Dermis microvascular lymphatic vessel endothelial cell (primary cell): ENCODE data around the gene HOXD11. TPM values are rescaled to one million over a fixed set of nuclear protein-coding genes. Genes with fewer than 3 reads are reported as not detected.

Source experiments
- DNase-seq, 2 donors: peaks; one replicate each; pipeline versions ENCODE4 v3.0.0 to v3.0.0-alpha.2; 2010; ENCODE audit warnings: low read depth in 2 of 2
- total RNA-seq: library from RNA; depleted of rRNA; stranded (reverse); fragments of >200 nt; gene quantifications from 2 replicates; pipeline ENCODE4 v1.2.1, GENCODE V29; 2014

Gene HOXD11
- total RNA-seq, 1 donor from 2014 or later = not detected

GRCh38 chr2:176147210-176147799, 40.2 kb downstream of the HOXD11 start:
- DNase-seq = no peak

- DNase-seq = no peak
Observed at GRCh38 chr2:176147800-176148496, 40.9 kb downstream of the HOXD11 start.

- no peak for DNase-seq
Observed at GRCh38 chr2:176148751-176149421, 41.8 kb downstream of the HOXD11 start.

- DNase-seq = no peak
Observed at GRCh38 chr2:176149481-176149938, 42.4 kb downstream of the HOXD11 start.

GRCh38 chr2:176149939-176150583, 43.0 kb downstream of the HOXD11 start:
- DNase-seq = no peak

GRCh38 chr2:176150584-176151441, 43.7 kb downstream of the HOXD11 start:
- no peak for DNase-seq

GRCh38 chr2:176151442-176152287, 44.6 kb downstream of the HOXD11 start, which contains the start of gene HOXD4:
Gene HOXD4, plus strand, starts transcription at chr2:176151550. Its CDS starts 84 bp downstream, at chr2:176151634.
- DNase-seq = no peak

GRCh38 chr2:176152350-176153181, 45.5 kb downstream of the HOXD11 start:
- no peak for DNase-seq

GRCh38 chr2:176154576-176155252, 47.6 kb downstream of the HOXD11 start:
- no peak for DNase-seq

- DNase-seq = no peak
Observed at GRCh38 chr2:176155356-176156044, 48.4 kb downstream of the HOXD11 start.

- DNase-seq = no peak
Observed at GRCh38 chr2:176156301-176156806, 49.3 kb downstream of the HOXD11 start.

GRCh38 chr2:176156807-176157498, 49.9 kb downstream of the HOXD11 start, which contains the start of gene HOXD3:
Gene HOXD3, plus strand, starts transcription at chr2:176157307. Its CDS starts 11,808 bp downstream, at chr2:176169115.
- DNase-seq = no peak

GRCh38 chr2:176157499-176158185, 50.6 kb downstream of the HOXD11 start:
- DNase-seq = no peak

GRCh38 chr2:176158186-176158591, 51.1 kb downstream of the HOXD11 start:
- DNase-seq = no peak

GRCh38 chr2:176158855-176159662, 52.0 kb downstream of the HOXD11 start:
- no peak for DNase-seq
